Endodermal cell (in vitro differentiated cells): ENCODE results near the gene CLSTN3. TPM values are rescaled to one million over a fixed set of nuclear protein-coding genes. Genes with fewer than 3 reads are reported as not detected.

Experiments
- DNase-seq: peaks from one replicate; pipeline ENCODE4 v3.0.0-alpha.2; 2017
- H3K27ac ChIP-seq: 2 replicates; pipeline ENCODE4 v1.5.1; 2013; ENCODE audit warnings: mild to moderate bottlenecking, low read depth, low read length, moderate library complexity
- H3K27me3 ChIP-seq: 2 replicates; pipeline ENCODE4 v1.6.1; 2013; ENCODE audit warnings: mild to moderate bottlenecking, low read length, moderate library complexity; ENCODE audit not compliant: insufficient read depth, control insufficient read depth, poor library complexity, severe bottlenecking
- H3K36me3 ChIP-seq: 2 replicates; pipeline ENCODE4 v1.7.0; 2013; ENCODE audit warnings: mild to moderate bottlenecking, low read length, moderate library complexity; ENCODE audit not compliant: control insufficient read depth, insufficient read depth
- H3K4me1 ChIP-seq: one replicate; pipeline ENCODE4 v1.7.0; 2013; ENCODE audit warnings: low read length; ENCODE audit not compliant: control insufficient read depth, insufficient read depth
- H3K4me3 ChIP-seq: 2 replicates; pipeline ENCODE4 v1.5.1; 2013; ENCODE audit warnings: mild to moderate bottlenecking, low read length, moderate library complexity
- H3K9ac ChIP-seq: 2 replicates; pipeline ENCODE4 v1.6.1; 2013; ENCODE audit warnings: mild to moderate bottlenecking, low read length, moderate library complexity; ENCODE audit not compliant: poor library complexity, severe bottlenecking; ENCODE audit errors: extremely low read depth
- H3K9me3 ChIP-seq: 2 replicates; pipeline ENCODE4 v1.6.1; 2013; ENCODE audit warnings: mild to moderate bottlenecking, low read length, moderate library complexity; ENCODE audit not compliant: control insufficient read depth
- H3K27ac Mint-ChIP-seq: 2 replicates; pipeline ENCODE4 v1.8.0; 2020; ENCODE audit warnings: mixed read lengths
- H3K27me3 Mint-ChIP-seq: 2 replicates; pipeline ENCODE4 v1.8.0; 2021; ENCODE audit warnings: mild to moderate bottlenecking, mixed read lengths; ENCODE audit not compliant: insufficient read depth
- H3K36me3 Mint-ChIP-seq: 2 replicates; pipeline ENCODE4 v1.8.0; 2020; ENCODE audit warnings: low read depth, mixed read lengths
- H3K4me1 Mint-ChIP-seq: 2 replicates; pipeline ENCODE4 v1.8.0; 2020; ENCODE audit warnings: mixed read lengths
- H3K4me3 Mint-ChIP-seq: 2 replicates; pipeline ENCODE4 v1.8.0; 2020; ENCODE audit warnings: mild to moderate bottlenecking, moderate library complexity, mixed read lengths
- H3K9me3 Mint-ChIP-seq: 2 replicates; pipeline ENCODE4 v1.8.0; 2020; ENCODE audit warnings: mild to moderate bottlenecking, mixed read lengths
- WGBS, 2 experiments: methylation state at CpG; one replicate each; pipeline versions ENCODE4 v1.1.5 to v1.1.7; 2013; ENCODE audit warnings: missing lambda C conversion rate in 2 of 2, mixed read lengths in 1 of 2; ENCODE audit not compliant: insufficient coverage in 1 of 2, insufficient read length in 1 of 2; 5-methylcytosine and 5-hydroxymethylcytosine counted together
- total RNA-seq, 2 donors: library from RNA; stranded (reverse); fragmentation: NEBNext Ultra II Directional in 1 of 2; extraction: Animal tissue kit (Norgen Biotek cat#: 25700) in 1 of 2; gene quantifications; 2 replicates in 1 of 2; 3 replicates in 1 of 2; pipeline ENCODE4 v1.2.1, GENCODE V29; 2021
- TF ChIP-seq, protein P1 (sequence below): fragments of 200-600 bp; sonication (generic); conservative IDR thresholded peaks from 2 replicates; pipeline ENCODE4 v1.5.0; 2021; ENCODE audit warnings: antibody characterized with exemption, mild to moderate bottlenecking

CLSTN3 gene
- total RNA-seq, 2 donors from 2014 or later: 69.7 to 135 TPM

DNA sequence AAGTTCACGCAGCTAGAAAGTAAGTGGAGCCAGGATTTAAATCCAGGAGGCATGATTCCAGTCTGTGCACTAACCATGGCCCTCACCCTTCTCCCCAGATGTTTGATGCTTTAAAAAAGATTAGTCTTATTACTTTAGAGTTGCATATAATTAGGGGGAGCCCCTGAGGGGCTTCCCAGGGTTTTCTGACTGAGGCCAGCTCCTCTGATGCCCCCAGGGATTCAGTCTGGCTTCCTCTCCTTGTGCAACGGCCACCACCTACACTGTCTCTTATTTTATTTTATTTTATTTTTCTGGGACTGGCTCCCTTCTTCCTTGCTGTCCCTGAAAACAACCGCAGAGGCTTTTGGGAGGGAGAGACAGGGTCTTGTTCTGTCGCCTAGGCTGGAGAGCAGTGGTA is 22.6 kb downstream of the CLSTN3 start:
- Mint-ChIP-seq H3K4me3 (no peak overlapping the region), H3K4me1 (no peaks in the 10 kb centered on the region), H3K27ac (no peak overlapping the region), H3K36me3 (peaks cover 83% of the 10 kb centered on the region), H3K27me3 (no peaks in the 10 kb centered on the region), H3K9me3 (no peaks in the 10 kb centered on the region)
- H3K4me3 ChIP-seq: no peak overlapping the region
- TF ChIP-seq, protein P1, sequence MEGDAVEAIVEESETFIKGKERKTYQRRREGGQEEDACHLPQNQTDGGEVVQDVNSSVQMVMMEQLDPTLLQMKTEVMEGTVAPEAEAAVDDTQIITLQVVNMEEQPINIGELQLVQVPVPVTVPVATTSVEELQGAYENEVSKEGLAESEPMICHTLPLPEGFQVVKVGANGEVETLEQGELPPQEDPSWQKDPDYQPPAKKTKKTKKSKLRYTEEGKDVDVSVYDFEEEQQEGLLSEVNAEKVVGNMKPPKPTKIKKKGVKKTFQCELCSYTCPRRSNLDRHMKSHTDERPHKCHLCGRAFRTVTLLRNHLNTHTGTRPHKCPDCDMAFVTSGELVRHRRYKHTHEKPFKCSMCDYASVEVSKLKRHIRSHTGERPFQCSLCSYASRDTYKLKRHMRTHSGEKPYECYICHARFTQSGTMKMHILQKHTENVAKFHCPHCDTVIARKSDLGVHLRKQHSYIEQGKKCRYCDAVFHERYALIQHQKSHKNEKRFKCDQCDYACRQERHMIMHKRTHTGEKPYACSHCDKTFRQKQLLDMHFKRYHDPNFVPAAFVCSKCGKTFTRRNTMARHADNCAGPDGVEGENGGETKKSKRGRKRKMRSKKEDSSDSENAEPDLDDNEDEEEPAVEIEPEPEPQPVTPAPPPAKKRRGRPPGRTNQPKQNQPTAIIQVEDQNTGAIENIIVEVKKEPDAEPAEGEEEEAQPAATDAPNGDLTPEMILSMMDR: no peak
- no peaks in the 10 kb centered on the region for H3K4me1 ChIP-seq
- H3K36me3 ChIP-seq: peaks cover 60% of the 10 kb centered on the region
- H3K27me3 ChIP-seq: no peaks in the 10 kb centered on the region
- no peaks in the 10 kb centered on the region for H3K9me3 ChIP-seq
- no peak overlapping the region for H3K27ac ChIP-seq
- H3K9ac ChIP-seq: no peak overlapping the region
- no peak for DNase-seq
- WGBS, 2 experiments: 83 to 100% methylated on average over 3 of the region's 4 CpGs

DNA sequence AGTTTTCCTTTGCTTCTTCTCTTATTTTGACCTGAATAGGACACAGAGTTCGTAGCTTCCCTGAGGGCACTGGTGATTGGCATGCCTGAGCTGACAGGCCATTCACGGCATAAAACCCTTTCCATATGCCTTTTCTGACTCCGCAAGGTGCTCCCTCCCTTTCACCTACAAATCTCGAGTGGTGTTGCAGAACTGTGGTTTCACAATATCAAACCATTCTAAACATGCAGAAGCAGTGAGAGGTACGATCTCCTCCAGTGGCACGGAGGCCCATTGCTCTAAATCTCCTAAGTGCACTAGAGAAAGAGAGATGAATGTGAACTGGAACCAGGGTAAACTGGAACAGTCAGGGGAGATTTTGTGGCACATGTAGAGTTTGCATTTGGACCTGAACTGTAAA is 23.9 kb downstream of the CLSTN3 start:
- TF ChIP-seq, protein P1: no peak
- H3K9me3 Mint-ChIP-seq: no peaks in the 10 kb centered on the region
- no peaks in the 10 kb centered on the region for H3K4me1 Mint-ChIP-seq
- H3K36me3 ChIP-seq: peaks cover 50% of the 10 kb centered on the region
- H3K4me1 ChIP-seq: no peaks in the 10 kb centered on the region
- no peak for DNase-seq
- no peak overlapping the region for H3K27ac ChIP-seq
- H3K27ac Mint-ChIP-seq: no peak overlapping the region
- H3K4me3 ChIP-seq: no peak overlapping the region
- H3K36me3 Mint-ChIP-seq: peaks cover 72% of the 10 kb centered on the region
- no peaks in the 10 kb centered on the region for H3K27me3 ChIP-seq
- no peaks in the 10 kb centered on the region for H3K9me3 ChIP-seq
- no peak overlapping the region for H3K9ac ChIP-seq
- 98 to 100% methylated on average over 6 of the region's 6 CpGs for WGBS, 2 experiments
- H3K4me3 Mint-ChIP-seq: no peak overlapping the region
- H3K27me3 Mint-ChIP-seq: no peaks in the 10 kb centered on the region

DNA sequence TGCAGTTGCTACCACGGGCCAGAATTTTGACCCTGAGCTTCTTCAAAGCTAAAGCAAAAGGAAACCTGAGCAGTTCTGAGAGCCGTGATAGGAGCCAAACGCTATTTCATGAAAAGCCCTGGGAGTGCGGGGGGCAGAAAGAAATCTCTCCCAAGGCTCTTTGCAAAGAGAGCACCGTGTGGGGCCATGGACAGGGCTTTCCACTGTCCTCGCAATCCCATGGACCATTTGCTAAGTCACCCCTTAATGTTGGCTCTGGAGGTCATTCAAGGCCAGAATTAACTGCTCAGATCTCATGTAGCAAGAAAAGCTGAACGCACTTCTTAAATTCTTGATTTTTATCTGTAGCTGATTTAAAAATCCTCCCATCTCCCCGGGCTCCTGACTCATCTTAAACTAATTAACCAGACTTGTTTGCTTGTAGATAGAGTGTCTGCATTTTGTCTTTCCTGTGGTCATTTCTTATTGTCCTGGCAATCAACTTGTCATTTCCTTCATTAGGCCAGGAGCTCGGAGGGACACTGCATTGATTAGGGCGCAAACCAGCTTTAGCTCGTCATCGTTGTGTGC is 24.8 kb downstream of the CLSTN3 start:
- H3K36me3 ChIP-seq: peaks cover 43% of the 10 kb centered on the region
- Mint-ChIP-seq H3K36me3 (peaks cover 63% of the 10 kb centered on the region), H3K27me3 (no peaks in the 10 kb centered on the region), H3K9me3 (no peaks in the 10 kb centered on the region), H3K4me3 (no peak overlapping the region), H3K27ac (no peak overlapping the region), H3K4me1 (no peaks in the 10 kb centered on the region)
- H3K4me3 ChIP-seq: no peak overlapping the region
- TF ChIP-seq, protein P1: no peak
- no peaks in the 10 kb centered on the region for H3K27me3 ChIP-seq
- no peak overlapping the region for H3K27ac ChIP-seq
- no peak for DNase-seq
- H3K4me1 ChIP-seq: no peaks in the 10 kb centered on the region
- 93% methylated on average over 8 to 12 of the region's 12 CpGs for WGBS, 2 experiments
- no peaks in the 10 kb centered on the region for H3K9me3 ChIP-seq
- no peak overlapping the region for H3K9ac ChIP-seq
